Activated CD4-positive, alpha-beta T cell treated with anti-CD3 and anti-CD28 coated beads, Interleukin-2, amount 50 U/mL, for 48 hours (primary cell): Measurements from ENCODE around the gene DIP2B.

ENCODE experiments used
- DNase-seq, 2 experiments: peaks; one replicate each; pipeline ENCODE4 v3.0.0-alpha.2; 2020

Gene DIP2B

DNA sequence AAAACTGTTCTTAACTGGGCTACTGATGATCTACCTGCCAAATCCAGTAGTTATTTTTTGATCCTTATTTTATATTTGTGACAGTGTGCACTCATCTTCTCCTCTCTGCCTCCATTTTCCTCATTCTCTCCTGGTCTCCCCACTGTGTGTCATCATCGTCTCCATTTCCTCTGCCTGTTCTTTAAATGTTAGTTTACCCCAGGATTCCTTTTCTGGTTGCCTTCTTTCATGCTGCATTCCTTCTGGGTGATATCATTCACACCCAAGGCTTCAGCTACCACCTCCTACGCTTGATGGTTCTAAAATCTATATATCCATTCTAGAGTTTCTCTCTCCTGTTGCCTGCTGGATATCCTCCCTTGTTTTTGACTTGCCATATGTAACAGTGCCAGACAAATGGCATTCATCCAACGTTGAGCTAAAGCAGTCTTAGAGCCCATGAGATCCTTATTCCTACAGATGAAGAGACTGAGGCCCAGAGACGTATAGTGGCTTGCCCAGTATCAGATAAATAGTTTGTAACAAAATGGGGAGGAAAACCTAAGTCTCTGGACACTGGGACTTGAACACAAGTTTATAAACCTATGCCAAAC is 109.5 kb downstream of the DIP2B start:
- DNase-seq: no peak

- DNase-seq: no peak
Observed at GRCh38 chr12:50615145-50615906, 110.5 kb downstream of the DIP2B start.

DNA sequence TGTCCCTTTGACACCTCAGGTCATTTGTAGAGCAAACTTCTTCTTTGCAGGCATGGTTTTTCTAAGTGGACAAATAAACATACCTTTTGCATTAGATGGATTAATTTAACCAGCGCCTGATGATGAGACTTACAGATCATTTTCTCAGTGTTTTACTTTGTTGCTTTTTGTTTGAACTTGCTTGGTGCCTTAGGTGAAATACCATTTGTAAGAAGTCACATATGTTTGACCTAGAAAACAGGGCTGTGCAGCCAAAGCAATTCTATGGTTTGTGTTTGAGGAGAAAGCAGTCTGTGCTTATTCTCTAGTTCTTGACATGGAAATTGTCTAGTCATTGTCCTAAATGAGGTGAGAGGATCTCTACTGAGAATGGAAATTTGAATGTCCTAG is 111.1 kb downstream of the DIP2B start:
- DNase-seq: no peak

GRCh38 chr12:50617657-50618056 is 112.9 kb downstream of the DIP2B start:
- DNase-seq: no peak

DNA sequence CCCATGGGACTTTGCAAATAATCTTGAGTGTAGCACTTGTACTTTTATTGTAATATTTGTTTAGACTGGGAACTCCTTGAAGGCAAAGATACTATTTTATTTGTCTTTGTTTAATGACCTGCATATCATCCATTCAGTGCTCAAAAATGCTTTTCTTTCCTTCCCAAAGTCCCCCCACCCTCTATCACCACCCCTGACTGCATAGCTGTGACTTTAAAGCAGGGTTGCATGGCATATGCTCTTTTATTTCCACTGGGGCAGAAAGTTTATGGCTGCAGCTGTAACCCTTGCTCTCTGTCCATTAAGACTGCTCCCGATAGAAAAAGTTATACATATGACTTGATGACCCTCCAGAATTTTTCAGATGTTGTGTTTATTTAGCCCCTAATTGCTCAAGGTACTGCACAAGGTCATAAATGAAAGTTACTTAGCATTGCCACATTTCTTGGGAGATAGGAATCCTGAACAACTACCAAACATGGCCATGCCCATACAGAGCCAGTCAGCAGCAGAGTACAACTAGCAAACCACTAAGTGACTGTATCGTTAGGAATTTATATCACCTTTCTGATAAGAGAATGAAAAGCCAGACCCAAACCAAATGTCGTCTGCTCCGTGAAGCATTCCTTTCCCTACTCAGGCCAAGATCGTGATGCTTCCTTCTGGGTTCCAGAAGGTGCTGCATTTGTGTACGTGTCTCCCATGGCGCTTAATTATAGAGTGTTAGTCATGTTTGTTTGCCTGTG is 114.3 kb downstream of the DIP2B start:
- DNase-seq: no peak

DNA sequence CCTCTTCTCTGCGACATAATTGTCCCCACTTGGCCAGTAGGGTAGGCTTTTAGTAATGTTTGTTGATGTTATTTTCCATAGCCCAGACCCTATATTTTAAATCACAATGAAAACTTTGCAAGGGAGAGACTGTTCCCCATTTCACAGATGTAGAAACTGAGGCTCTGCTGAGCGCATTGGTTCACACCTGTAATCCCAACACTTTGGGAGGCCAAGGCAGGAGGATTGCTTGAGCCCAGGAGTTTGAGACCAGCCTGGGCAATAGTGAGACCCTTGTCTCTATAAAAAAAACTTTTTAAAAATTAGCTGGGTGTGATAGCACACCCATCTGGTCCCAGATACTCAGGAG is 114.8 kb downstream of the DIP2B start:
- no peak for DNase-seq

DNA sequence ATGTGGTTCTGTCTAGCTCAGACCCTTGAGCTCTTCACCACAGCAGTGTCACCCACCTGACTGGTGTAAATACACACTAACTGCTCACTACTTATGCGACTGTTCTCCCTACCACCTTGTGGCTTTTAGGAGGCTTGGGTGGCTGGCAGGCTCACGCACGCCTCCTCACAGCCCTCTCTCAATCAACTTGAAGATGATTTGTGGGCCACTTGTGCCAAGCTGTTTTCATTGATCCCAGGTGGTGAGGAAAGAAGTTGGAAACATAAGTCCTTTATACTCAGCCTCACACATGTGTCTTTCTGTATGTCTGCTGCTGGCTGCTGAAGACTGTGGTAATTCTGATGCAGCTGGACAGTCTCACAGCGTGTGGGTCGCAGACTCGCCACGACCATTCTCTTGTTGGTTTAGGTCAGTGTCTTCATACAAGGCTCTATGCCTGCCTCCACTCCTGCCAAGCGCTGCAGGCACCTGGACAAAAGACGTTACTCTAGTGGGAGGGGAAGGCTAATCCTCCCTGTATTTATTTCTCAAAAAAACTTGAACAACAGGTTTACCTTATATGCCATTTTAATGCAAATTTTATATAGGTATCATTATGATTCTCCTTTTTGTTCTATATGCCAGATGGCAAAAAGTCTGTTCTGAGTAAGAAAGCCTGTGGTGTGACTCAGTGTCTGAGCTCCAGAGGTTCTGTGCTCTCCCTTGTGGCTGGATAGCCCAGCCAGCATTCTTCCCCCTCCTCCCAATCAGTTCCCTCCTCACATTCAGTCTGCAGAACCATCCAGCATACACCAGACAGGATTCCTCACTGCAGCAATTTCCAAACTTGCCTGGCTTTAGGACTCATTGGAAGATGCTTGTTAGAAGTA is 115.6 kb downstream of the DIP2B start:
- peak in 1 of 2 experiments; percentile 38 for DNase-seq

GRCh38 chr12:50620978-50621360 is 116.2 kb downstream of the DIP2B start:
- DNase-seq: no peak

- no peak for DNase-seq
Observed at GRCh38 chr12:50621399-50622300, 116.9 kb downstream of the DIP2B start.

DNA sequence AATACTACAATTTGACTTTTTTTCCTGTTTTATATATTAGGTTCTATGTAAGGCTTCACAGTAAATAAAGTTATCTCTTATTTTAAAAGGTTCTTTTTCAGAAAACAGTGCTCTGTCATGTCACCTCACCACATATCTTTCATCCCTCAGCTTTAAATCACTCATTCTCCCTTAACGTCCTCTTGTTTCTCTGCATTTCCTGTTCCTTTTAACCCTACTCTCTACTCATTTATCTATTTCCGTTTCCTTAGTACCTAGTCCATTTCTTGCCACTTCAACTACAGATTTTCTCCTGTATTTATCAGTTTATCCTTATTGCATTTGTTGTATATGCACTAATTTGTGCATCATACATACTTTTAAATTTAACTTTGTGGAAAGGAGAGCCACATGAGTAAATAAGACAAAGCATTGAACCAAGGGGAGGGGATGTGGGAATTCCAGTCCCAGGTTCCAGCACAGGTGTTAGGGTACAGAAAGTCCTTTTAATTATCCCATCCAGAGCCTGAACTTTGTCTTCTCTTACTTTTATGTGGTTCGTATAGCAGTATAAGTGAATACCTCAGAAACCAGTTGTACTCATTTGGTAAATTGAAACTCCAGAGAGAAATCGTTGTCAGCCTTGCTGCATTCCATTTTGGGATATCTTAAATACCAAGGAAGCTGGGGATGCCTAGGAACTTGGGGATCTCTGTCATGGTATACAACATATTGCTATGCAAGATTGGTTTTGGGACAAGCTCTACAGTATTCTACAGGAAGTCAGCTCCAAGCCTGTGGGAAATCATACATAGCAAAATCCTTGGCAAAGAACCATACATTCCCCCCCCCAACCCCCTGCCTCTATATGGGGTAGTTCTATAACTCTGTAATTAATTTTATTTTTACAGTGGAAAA is 120.5 kb downstream of the DIP2B start:
- no peak for DNase-seq

- DNase-seq: no peak
Observed at GRCh38 chr12:50626026-50626425, 121.2 kb downstream of the DIP2B start.

DNA sequence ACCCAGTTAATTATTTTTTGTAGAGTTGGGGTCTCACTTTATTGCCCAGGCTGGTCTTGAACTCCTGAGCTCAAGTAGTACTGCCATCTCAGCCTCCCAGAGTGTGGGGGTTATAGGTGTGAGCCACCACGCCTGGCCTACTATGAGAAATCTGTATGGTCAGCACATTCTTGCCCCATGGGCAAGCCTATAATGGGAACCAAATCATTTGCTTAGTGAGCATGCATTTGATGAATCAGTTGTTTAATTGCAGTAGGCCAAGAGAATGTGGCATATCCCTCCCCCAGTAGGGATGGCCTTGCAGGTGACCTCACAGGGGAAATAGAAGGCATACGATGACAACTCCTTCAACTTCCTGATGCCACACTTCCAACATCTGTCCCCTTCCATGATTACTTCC is 122.7 kb downstream of the DIP2B start:
- no peak for DNase-seq

DNA sequence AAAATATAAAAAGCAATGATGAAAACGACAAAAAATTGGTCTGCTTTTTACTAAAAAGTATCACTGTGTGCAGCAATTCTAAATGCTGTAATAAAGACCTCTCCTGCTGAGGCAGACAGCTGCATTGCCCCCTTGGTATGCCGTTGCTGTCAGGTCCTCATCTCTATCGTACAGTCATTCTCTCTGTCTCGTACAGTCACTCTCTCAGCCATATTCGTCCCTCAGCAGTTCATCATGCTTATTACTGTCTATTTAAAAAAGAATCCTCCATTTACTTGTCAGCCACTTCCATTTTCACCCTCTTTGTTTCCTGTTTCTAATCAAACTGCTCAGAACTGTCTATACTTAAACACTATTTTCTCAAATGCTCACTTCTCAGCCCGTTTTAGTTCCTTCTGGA is 123.6 kb downstream of the DIP2B start:
- no peak for DNase-seq

- DNase-seq: no peak
Observed at GRCh38 chr12:50633955-50634354, 129.2 kb downstream of the DIP2B start.

- DNase-seq: no peak
Observed at GRCh38 chr12:50634379-50634778, 129.6 kb downstream of the DIP2B start.

- DNase-seq: no peak
Observed at GRCh38 chr12:50635364-50635763, 130.6 kb downstream of the DIP2B start.

DNA sequence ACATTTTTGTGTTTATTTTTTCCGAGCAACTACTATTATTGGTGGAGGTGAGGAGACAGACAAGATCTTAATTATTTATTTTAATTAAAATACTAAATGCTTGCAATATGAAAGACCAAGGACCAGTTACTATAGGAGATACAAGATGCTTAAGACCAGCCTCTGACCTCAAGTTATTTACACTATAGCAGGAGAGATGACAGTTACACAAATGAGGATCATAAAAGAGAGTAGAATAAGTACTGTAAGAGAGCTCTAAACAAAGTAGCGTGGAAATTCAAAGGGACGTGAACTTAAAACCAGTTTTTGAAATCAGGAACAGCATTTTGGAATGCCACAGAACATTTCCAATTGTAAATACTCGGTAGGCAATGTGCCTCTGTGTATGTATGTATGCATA is 131.1 kb downstream of the DIP2B start:
- DNase-seq: no peak

GRCh38 chr12:50636505-50636904 is 131.7 kb downstream of the DIP2B start:
- no peak for DNase-seq

GRCh38 chr12:50637870-50638481 is 133.2 kb downstream of the DIP2B start:
- DNase-seq: no peak

DNA sequence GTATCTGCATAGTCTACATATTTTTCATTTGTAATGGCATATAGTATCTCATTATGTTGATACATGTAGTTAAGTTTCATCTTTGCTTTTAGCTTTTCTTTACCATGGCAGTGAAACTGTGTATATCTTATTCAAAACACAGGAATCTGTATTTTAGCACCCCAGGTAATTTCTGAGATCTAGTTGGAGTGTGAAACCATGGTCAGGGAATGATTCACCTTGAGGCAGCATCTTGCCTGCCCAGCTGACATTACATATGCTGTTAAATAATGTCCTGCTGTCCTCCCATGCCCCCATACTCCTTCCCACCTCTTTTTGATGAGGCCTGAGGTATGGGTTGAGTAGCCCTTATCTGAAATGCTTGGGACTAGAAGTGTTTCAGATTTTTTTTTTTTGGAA is 133.7 kb downstream of the DIP2B start:
- no peak for DNase-seq

- DNase-seq: no peak
Observed at GRCh38 chr12:50639721-50640120, 134.9 kb downstream of the DIP2B start.
